Measurements from ENCODE around the gene GRID1. TPM values are rescaled to one million over a fixed set of nuclear protein-coding genes. Genes with fewer than 3 reads are reported as not detected.

The GRID1 gene
- total and polyA plus RNA-seq, 4 donors, result 1.1 to 3.8 TPM; not detected in 2

GRCh38 chr10:85594239-85594638 is 772.4 kb downstream of the GRID1 start:
- 26 to 50% methylated on average over 3 of the region's 3 CpGs for WGBS, 2 donors
- Histone ChIP-seq H3K4me3 (ENCODE audit: low read length in 2 of 2) (no peak overlapping the region), H3K27ac (ENCODE audit: low read depth in 1 of 2, low read length in 2 of 2) (no peak overlapping the region), H3K4me1 (ENCODE audit: control insufficient read depth in 1 of 2, insufficient read depth in 2 of 2, low read length in 2 of 2) (no peaks in the 10 kb centered on the region), H3K36me3 (ENCODE audit: control insufficient read depth in 1 of 2, insufficient read depth in 2 of 2, low read length in 1 of 2) (no peaks in the 10 kb centered on the region), H3K27me3 (ENCODE audit: control insufficient read depth in 1 of 2, insufficient read depth in 2 of 2, low read length in 1 of 2) (no peaks in the 10 kb centered on the region), H3K9me3 (ENCODE audit: control insufficient read depth, low read length) (no peaks in the 10 kb centered on the region)
- ATAC-seq (ENCODE audit: low FRiP score) (no peak), DNase-seq (no peak)
- intact Hi-C loops (cut with DNase I), result no loop called here

- no peak overlapping the region for H3K4me3 ChIP-seq (ENCODE audit: low read length in 2 of 2)
- no peak for DNase-seq
- no peaks in the 10 kb centered on the region for H3K27me3 ChIP-seq (ENCODE audit: control insufficient read depth in 1 of 2, insufficient read depth in 2 of 2, low read length in 1 of 2)
- WGBS, 2 donors, result 41 to 46% methylated on average over 4 of the region's 4 CpGs
- no peaks in the 10 kb centered on the region for H3K4me1 ChIP-seq (ENCODE audit: control insufficient read depth in 1 of 2, insufficient read depth in 2 of 2, low read length in 2 of 2)
- H3K9me3 ChIP-seq (ENCODE audit: control insufficient read depth, low read length), result no peaks in the 10 kb centered on the region
- intact Hi-C loops (cut with DNase I), result no loop called here
- ATAC-seq (ENCODE audit: low FRiP score), result no peak
- H3K36me3 ChIP-seq (ENCODE audit: control insufficient read depth in 1 of 2, insufficient read depth in 2 of 2, low read length in 1 of 2), result no peaks in the 10 kb centered on the region
- H3K27ac ChIP-seq (ENCODE audit: low read depth in 1 of 2, low read length in 2 of 2), result no peak overlapping the region
These were observed 773.3 kb downstream of the GRID1 start for GRCh38 chr10:85593226-85593772.

- intact Hi-C loops (cut with DNase I), result no loop called here
- Histone ChIP-seq H3K9me3 (ENCODE audit: control insufficient read depth, low read length) (peaks cover 2% of the 10 kb centered on the region), H3K27me3 (ENCODE audit: control insufficient read depth in 1 of 2, insufficient read depth in 2 of 2, low read length in 1 of 2) (no peaks in the 10 kb centered on the region), H3K36me3 (ENCODE audit: control insufficient read depth in 1 of 2, insufficient read depth in 2 of 2, low read length in 1 of 2) (no peaks in the 10 kb centered on the region), H3K27ac (ENCODE audit: low read depth in 1 of 2, low read length in 2 of 2) (no peak overlapping the region), H3K4me3 (ENCODE audit: low read length in 2 of 2) (no peak overlapping the region), H3K4me1 (ENCODE audit: control insufficient read depth in 1 of 2, insufficient read depth in 2 of 2, low read length in 2 of 2) (no peaks in the 10 kb centered on the region)
- WGBS, 2 donors, result 51 to 62% methylated on average over 3 of the region's 3 CpGs
- ATAC-seq (ENCODE audit: low FRiP score), result no peak
- no peak for DNase-seq
These were observed 785.2 kb downstream of the GRID1 start for GRCh38 chr10:85581371-85581770.

- Histone ChIP-seq H3K27ac (ENCODE audit: low read depth in 1 of 2, low read length in 2 of 2) (no peak overlapping the region), H3K27me3 (ENCODE audit: control insufficient read depth in 1 of 2, insufficient read depth in 2 of 2, low read length in 1 of 2) (no peaks in the 10 kb centered on the region), H3K36me3 (ENCODE audit: control insufficient read depth in 1 of 2, insufficient read depth in 2 of 2, low read length in 1 of 2) (no peaks in the 10 kb centered on the region), H3K4me1 (ENCODE audit: control insufficient read depth in 1 of 2, insufficient read depth in 2 of 2, low read length in 2 of 2) (no peaks in the 10 kb centered on the region), H3K9me3 (ENCODE audit: control insufficient read depth, low read length) (peaks cover 2% of the 10 kb centered on the region), H3K4me3 (ENCODE audit: low read length in 2 of 2) (no peak overlapping the region)
- intact Hi-C loops (cut with DNase I), result no loop called here
- 21 to 51% methylated on average over 2 of the region's 2 CpGs for WGBS, 2 donors
- DNase-seq, result no peak
- ATAC-seq (ENCODE audit: low FRiP score), result no peak
These were observed 786.0 kb downstream of the GRID1 start for GRCh38 chr10:85580585-85580984.

GRCh38 chr10:85578860-85579259 is 787.7 kb downstream of the GRID1 start:
- intact Hi-C loops (cut with DNase I), result no loop called here
- Histone ChIP-seq H3K27me3 (ENCODE audit: control insufficient read depth in 1 of 2, insufficient read depth in 2 of 2, low read length in 1 of 2) (no peaks in the 10 kb centered on the region), H3K36me3 (ENCODE audit: control insufficient read depth in 1 of 2, insufficient read depth in 2 of 2, low read length in 1 of 2) (no peaks in the 10 kb centered on the region), H3K27ac (ENCODE audit: low read depth in 1 of 2, low read length in 2 of 2) (no peak overlapping the region), H3K9me3 (ENCODE audit: control insufficient read depth, low read length) (peaks cover 2% of the 10 kb centered on the region), H3K4me3 (ENCODE audit: low read length in 2 of 2) (no peak overlapping the region), H3K4me1 (ENCODE audit: control insufficient read depth in 1 of 2, insufficient read depth in 2 of 2, low read length in 2 of 2) (no peaks in the 10 kb centered on the region)
- DNase-seq, result no peak
- WGBS, 2 donors, result 41 to 68% methylated on average over 2 of the region's 2 CpGs
- no peak for ATAC-seq (ENCODE audit: low FRiP score)

GRCh38 chr10:85575441-85575840 is 791.2 kb downstream of the GRID1 start:
- no peak for ATAC-seq (ENCODE audit: low FRiP score)
- Histone ChIP-seq H3K27ac (ENCODE audit: low read depth in 1 of 2, low read length in 2 of 2) (no peak overlapping the region), H3K4me3 (ENCODE audit: low read length in 2 of 2) (no peak overlapping the region), H3K4me1 (ENCODE audit: control insufficient read depth in 1 of 2, insufficient read depth in 2 of 2, low read length in 2 of 2) (no peaks in the 10 kb centered on the region), H3K27me3 (ENCODE audit: control insufficient read depth in 1 of 2, insufficient read depth in 2 of 2, low read length in 1 of 2) (no peaks in the 10 kb centered on the region), H3K9me3 (ENCODE audit: control insufficient read depth, low read length) (no peaks in the 10 kb centered on the region), H3K36me3 (ENCODE audit: control insufficient read depth in 1 of 2, insufficient read depth in 2 of 2, low read length in 1 of 2) (no peaks in the 10 kb centered on the region)
- 97 to 100% methylated on average over 1 of the region's 1 CpG for WGBS, 2 donors
- DNase-seq, result no peak
- intact Hi-C loops (cut with DNase I), result no loop called here

- Histone ChIP-seq H3K27ac (ENCODE audit: low read depth in 1 of 2, low read length in 2 of 2) (no peak overlapping the region), H3K9me3 (ENCODE audit: control insufficient read depth, low read length) (no peaks in the 10 kb centered on the region), H3K4me1 (ENCODE audit: control insufficient read depth in 1 of 2, insufficient read depth in 2 of 2, low read length in 2 of 2) (no peaks in the 10 kb centered on the region), H3K36me3 (ENCODE audit: control insufficient read depth in 1 of 2, insufficient read depth in 2 of 2, low read length in 1 of 2) (no peaks in the 10 kb centered on the region), H3K4me3 (ENCODE audit: low read length in 2 of 2) (no peak overlapping the region), H3K27me3 (ENCODE audit: control insufficient read depth in 1 of 2, insufficient read depth in 2 of 2, low read length in 1 of 2) (no peaks in the 10 kb centered on the region)
- intact Hi-C loops (cut with DNase I), result no loop called here
- 90 to 96% methylated on average over 1 of the region's 1 CpG for WGBS, 2 donors
- DNase-seq (no peak), ATAC-seq (ENCODE audit: low FRiP score) (no peak)
These were observed 795.7 kb downstream of the GRID1 start for GRCh38 chr10:85570871-85571270.

- H3K27ac ChIP-seq (ENCODE audit: low read depth in 1 of 2, low read length in 2 of 2), result no peak overlapping the region
- H3K4me1 ChIP-seq (ENCODE audit: control insufficient read depth in 1 of 2, insufficient read depth in 2 of 2, low read length in 2 of 2), result no peaks in the 10 kb centered on the region
- H3K4me3 ChIP-seq (ENCODE audit: low read length in 2 of 2), result no peak overlapping the region
- H3K9me3 ChIP-seq (ENCODE audit: control insufficient read depth, low read length), result no peaks in the 10 kb centered on the region
- DNase-seq (no peak), ATAC-seq (ENCODE audit: low FRiP score) (no peak)
- no peaks in the 10 kb centered on the region for H3K36me3 ChIP-seq (ENCODE audit: control insufficient read depth in 1 of 2, insufficient read depth in 2 of 2, low read length in 1 of 2)
- 17 to 20% methylated on average over 1 of the region's 1 CpG for WGBS, 2 donors
- intact Hi-C loops (cut with DNase I), result no loop called here
- H3K27me3 ChIP-seq (ENCODE audit: control insufficient read depth in 1 of 2, insufficient read depth in 2 of 2, low read length in 1 of 2), result no peaks in the 10 kb centered on the region
These were observed 801.2 kb downstream of the GRID1 start for GRCh38 chr10:85565381-85565780.

GRCh38 chr10:85558533-85558932 is 808.1 kb downstream of the GRID1 start:
- ATAC-seq (ENCODE audit: low FRiP score), result no peak
- 72 to 76% methylated on average over 6 of the region's 6 CpGs for WGBS, 2 donors
- intact Hi-C loops (cut with DNase I), result no loop called here

More at GRCh38 chr10:85558533-85558932, 808.1 kb downstream of the GRID1 start:
- H3K36me3 ChIP-seq (ENCODE audit: control insufficient read depth in 1 of 2, insufficient read depth in 2 of 2, low read length in 1 of 2), result no peaks in the 10 kb centered on the region
- H3K27ac ChIP-seq (ENCODE audit: low read depth in 1 of 2, low read length in 2 of 2), result no peak overlapping the region
- H3K4me1 ChIP-seq (ENCODE audit: control insufficient read depth in 1 of 2, insufficient read depth in 2 of 2, low read length in 2 of 2), result no peaks in the 10 kb centered on the region
- DNase-seq, result no peak
- H3K9me3 ChIP-seq (ENCODE audit: control insufficient read depth, low read length), result no peaks in the 10 kb centered on the region
- H3K27me3 ChIP-seq (ENCODE audit: control insufficient read depth in 1 of 2, insufficient read depth in 2 of 2, low read length in 1 of 2), result no peaks in the 10 kb centered on the region
- H3K4me3 ChIP-seq (ENCODE audit: low read length in 2 of 2), result no peak overlapping the region
